Activated CD8-positive, alpha-beta memory T cell treated with anti-CD3 and anti-CD28 coated beads, Interleukin-2, amount 50 U/mL, for 1 hour (primary cell): ENCODE results near the gene PLCH2.

Source experiments
- DNase-seq: peaks from one replicate; pipeline ENCODE4 v3.0.0-alpha.2; 2020; ENCODE audit errors: extremely low read depth

The PLCH2 gene

GRCh38 chr1:2462819-2463218, 13.3 kb upstream of the PLCH2 start:
- DNase-seq = no peak

DNA sequence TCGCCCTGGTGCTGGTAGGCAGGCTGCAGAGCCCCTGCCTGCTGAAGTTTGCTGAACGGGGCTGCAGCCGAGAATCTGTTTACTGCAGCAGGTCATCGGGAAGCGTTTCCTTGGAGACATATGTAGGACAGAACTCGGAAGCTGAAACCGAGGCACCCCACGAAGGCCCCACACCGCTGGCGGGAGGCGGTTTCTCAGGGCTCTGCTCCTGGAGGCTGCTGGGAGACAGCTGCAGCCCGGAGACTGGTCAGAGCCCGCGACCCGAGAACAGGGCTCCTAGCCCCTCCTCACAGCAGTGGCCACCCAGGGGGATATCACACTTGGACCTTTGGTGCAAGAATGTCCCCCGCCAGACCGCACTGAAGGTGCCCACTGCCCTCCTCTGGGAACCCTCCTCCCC, 12.7 kb upstream of the PLCH2 start:
- no peak for DNase-seq

- no peak for DNase-seq
These were observed 10.5 kb upstream of the PLCH2 start for GRCh38 chr1:2465371-2466269.

- no peak for DNase-seq
These were observed 9.8 kb upstream of the PLCH2 start for GRCh38 chr1:2466270-2466665.

DNA sequence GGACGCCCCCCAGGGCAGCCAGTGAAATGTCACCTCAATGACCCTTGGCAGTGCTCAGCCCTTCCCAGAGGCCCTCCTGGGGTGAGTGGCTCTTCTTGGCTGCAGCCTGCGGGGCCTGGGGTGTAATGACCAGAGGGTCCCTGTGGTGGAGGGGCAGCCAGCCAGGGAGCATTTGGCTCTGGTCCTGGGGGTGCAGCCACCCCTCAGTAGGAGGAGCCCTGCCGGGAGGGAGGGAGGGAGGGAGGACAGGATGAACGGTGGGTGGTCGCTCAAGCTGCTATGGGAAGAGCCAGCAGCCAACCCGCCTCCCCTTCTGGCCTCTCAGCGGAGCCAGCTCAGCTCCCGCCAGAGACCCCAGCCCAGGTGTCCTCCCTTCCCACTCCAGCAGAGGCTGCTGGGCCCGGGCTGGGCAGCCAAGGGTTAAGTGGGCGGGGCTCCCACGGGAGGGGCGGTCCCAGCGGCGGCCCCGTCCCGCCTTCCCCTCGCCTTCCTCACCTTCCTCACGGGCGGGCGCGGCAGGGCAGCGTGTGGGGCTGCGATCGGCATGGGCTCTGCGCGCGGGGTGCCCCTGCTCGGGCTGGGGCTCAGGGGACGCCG, 9.0 kb upstream of the PLCH2 start:
- DNase-seq = no peak

DNA sequence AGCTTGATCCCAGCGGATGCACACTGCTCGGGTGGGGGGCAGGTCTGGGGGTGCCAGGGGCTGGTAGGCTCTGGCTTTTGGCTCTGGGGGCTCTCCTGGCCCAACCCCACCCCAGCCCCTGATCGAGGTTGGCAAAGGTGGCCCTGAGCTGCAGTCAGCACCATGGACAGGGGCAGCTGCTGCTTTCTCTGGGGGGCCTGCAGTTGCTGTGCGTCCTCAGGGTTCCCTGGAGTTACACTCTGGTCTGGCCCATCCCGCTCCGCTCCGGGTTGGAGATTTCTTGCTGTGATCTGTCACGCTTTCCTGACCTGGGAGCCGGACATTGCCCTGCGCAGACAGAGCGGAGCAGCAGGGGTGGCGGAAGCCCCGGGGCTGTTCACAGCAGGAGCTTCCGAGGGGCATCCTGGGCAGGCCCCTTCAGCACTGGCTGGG, 8.0 kb upstream of the PLCH2 start:
- no peak for DNase-seq

GRCh38 chr1:2468540-2468939, 7.5 kb upstream of the PLCH2 start:
- DNase-seq = no peak

DNA sequence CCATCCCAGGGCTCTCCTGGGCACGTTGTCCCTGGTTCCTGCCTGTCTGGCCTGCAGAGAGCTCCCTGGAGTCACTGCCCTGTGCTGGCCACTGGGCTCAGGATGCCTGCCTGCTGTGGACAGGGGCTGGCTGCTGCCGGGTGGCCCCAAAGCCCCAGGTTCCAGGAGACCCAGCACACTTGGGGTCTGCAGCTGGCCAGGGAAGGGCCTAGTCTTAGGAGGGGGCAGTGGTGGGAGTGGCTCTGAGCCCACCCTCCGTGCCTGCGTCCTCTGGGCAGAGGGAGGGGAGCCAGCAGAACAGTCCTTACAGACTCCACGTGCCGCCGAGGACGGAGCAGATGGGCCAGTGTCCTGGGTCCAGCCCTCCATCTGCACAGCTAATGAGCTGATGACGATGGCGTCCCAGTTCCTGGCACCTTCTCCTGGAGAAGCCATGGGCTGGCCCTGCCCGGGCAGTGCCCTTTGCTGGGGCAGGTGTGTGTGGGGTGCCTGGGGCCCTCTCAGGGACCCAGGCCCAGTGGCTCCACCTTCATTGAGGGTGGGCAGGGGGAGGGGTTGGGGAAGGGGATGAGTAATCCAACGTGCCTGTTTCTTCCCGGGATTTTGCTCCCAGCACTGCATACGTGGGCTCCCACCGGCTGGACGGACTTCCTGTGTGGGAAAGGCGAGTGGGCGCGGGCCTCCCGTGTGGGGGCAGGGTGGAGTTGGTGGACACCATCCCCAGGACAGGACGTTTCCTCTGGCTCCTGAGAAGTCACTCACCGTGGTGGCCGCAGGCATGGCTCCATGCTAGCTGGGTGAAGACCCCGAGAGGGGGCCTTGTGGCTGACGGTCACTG, 6.8 kb upstream of the PLCH2 start:
- DNase-seq = no peak

GRCh38 chr1:2470290-2471158, 5.6 kb upstream of the PLCH2 start:
- no peak for DNase-seq

- DNase-seq = no peak
These were observed 5.0 kb upstream of the PLCH2 start for GRCh38 chr1:2471159-2471471.

GRCh38 chr1:2471587-2472001, 4.5 kb upstream of the PLCH2 start:
- DNase-seq = no peak

GRCh38 chr1:2472109-2472508, 4.0 kb upstream of the PLCH2 start:
- DNase-seq = no peak

DNA sequence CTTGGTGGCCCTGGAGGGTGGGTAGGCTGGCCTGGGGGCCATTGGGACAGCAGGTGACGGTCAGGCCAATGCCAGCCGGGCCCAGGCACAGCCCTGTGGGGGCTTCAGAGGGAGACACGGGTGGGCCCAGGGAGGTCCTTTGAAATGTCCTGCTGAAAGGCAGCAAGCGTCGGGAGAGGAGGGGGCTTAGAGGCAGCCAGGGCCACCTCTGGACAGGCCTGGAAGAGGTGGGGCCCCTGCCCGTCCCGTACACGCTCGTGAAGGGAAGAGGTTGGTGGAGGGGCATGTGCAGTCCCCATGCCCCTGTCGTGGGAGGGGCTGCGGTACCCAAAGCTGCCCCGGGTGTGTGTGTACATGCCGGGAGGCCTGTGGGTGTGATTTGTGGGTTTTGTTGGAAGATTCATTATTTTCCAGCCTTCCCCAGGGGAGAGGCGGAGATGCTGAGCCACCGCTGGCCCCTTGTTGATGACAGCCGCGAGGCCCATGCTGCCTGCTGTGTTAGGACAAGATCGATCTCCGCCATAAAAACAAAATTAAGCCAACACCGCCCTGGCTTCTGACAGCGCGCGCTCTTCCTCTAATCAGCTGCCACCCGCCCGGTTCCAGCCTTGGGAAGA, 3.4 kb upstream of the PLCH2 start:
- no peak for DNase-seq

GRCh38 chr1:2473198-2473597, 2.9 kb upstream of the PLCH2 start:
- DNase-seq = no peak

- no peak for DNase-seq
These were observed 1.8 kb upstream of the PLCH2 start for GRCh38 chr1:2474104-2474844.

DNA sequence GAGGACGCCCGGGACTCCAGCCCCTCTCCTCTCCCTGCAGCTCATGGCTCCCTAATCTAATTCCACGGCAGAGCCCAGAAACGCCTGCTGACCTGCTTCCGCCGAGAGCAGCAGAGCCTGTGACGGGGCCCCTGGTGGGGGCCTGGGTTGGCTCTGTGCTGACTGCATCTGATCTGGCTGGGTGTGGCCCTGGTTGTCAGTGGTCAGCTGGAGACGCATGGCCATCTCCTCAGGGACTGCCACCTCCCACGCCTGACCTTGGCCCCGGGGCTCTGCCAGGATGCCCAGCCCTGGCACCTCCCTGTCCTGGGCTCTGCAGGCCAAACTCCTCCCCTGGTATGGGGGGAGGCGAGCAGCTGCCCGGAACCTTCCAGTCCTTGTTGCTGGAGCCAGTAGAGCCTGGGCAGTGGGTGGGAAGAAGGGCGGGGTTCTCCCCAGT, 1.1 kb upstream of the PLCH2 start:
- DNase-seq = no peak

DNA sequence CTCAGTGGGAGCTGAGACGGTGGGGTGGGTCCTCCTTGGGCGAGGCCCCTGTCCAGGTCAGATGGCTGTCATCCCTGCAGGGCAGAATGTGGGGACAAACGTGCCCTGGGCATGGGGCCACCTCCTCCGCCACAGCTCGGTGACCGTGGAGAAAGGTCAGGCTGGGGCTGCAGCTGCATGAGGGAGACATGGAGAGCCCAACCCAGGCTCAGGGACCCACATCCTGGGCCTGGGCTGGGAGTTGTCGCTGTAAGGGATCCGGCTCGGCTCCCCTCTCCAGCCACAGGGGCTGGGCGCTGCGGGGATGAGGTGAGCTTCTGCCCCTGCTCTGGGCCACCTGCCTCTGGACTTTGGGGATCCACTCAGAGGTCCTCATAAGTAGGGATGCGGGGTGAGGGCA, 518 bp upstream of the PLCH2 start:
- no peak for DNase-seq

GRCh38 chr1:2477309-2477708, 1.2 kb downstream of the PLCH2 start:
- DNase-seq = no peak

DNA sequence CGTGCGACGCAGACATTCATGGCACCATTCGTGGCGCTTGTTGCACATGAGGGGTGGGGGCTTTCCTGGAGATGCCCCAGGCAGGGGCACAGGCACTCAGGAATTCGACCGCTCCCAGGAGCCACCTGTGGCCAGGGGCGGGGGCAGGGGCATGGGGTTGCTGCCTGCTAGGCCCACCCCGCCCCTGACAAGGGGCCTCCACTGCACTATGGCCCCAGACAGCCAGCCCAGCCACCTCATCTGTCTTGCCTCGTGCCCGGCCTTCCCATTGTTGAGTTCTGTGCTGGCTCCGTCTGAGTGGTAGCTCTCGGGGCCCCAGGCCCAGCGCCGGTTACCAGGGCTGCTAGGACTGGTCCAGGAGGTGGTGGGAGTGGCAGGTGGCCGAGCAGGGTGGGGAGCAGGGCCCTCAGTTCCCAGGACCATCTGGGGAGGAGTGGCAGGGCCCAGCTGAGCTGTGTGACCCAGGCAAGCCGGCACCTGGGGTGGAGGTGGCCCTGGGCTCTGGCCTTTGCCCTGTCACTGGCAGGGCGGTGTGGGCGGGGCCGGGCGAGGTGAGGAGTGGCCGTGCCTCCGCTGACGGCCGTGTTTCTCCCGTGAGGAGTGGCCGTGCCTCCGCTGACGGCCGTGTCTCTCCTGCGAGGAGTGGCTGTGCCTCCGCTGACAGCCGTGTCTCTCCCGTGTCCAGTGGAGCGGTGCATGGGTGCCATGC, 1.9 kb downstream of the PLCH2 start:
- no peak for DNase-seq

- no peak for DNase-seq
These were observed 3.1 kb downstream of the PLCH2 start for GRCh38 chr1:2479186-2479585.
